NCI-H2171 treated with DMSO at 0.1 percent for 48 hours (cell line): ENCODE data around the gene SEMA7A.

Experiments
- DNase-seq: peaks from one replicate; lab custom pipeline; 2025; lab: John Stamatoyannopoulos, UW

Gene SEMA7A

GRCh38 chr15:74451861-74452835, 18.4 kb upstream of the SEMA7A start:
- no peak for DNase-seq

- no peak for DNase-seq
Observed at GRCh38 chr15:74451322-74451721, 17.6 kb upstream of the SEMA7A start.

GRCh38 chr15:74449643-74450205, 16.0 kb upstream of the SEMA7A start:
- DNase-seq: no peak

- no peak for DNase-seq
Observed at GRCh38 chr15:74449095-74449494, 15.3 kb upstream of the SEMA7A start.

GRCh38 chr15:74445816-74446763, 12.3 kb upstream of the SEMA7A start:
- no peak for DNase-seq

GRCh38 chr15:74444106-74445062, 10.6 kb upstream of the SEMA7A start:
- no peak for DNase-seq

GRCh38 chr15:74443100-74443909, 9.5 kb upstream of the SEMA7A start:
- DNase-seq: no peak

- no peak for DNase-seq
Observed at GRCh38 chr15:74442604-74443003, 8.8 kb upstream of the SEMA7A start.

- DNase-seq: no peak
Observed at GRCh38 chr15:74442063-74442462, 8.3 kb upstream of the SEMA7A start.

- no peak for DNase-seq
Observed at GRCh38 chr15:74441248-74441941, 7.6 kb upstream of the SEMA7A start.

- DNase-seq: peak; percentile 68
Observed at GRCh38 chr15:74438721-74439316, 5.1 kb upstream of the SEMA7A start.

- DNase-seq: no peak
Observed at GRCh38 chr15:74438206-74438605, 4.4 kb upstream of the SEMA7A start.

GRCh38 chr15:74434263-74435136, 742 bp upstream of the SEMA7A start:
- DNase-seq: no peak

GRCh38 chr15:74432968-74433591, 678 bp downstream of the SEMA7A start:
- no peak for DNase-seq

GRCh38 chr15:74432271-74432967, 1.3 kb downstream of the SEMA7A start:
- no peak for DNase-seq

- no peak for DNase-seq
Observed at GRCh38 chr15:74431645-74432044, 2.1 kb downstream of the SEMA7A start.

GRCh38 chr15:74431116-74431515, 2.6 kb downstream of the SEMA7A start:
- no peak for DNase-seq
